HG03097 (cell line): Measurements from ENCODE around the gene SKAP2.

Experiments used
- ATAC-seq: cut with Tn5 transposase; IDR thresholded peaks from one replicate; pipeline ENCODE4 v1.9.1; 2021; ENCODE audit not compliant: unreplicated experiment, low FRiP score

SKAP2 gene

DNA sequence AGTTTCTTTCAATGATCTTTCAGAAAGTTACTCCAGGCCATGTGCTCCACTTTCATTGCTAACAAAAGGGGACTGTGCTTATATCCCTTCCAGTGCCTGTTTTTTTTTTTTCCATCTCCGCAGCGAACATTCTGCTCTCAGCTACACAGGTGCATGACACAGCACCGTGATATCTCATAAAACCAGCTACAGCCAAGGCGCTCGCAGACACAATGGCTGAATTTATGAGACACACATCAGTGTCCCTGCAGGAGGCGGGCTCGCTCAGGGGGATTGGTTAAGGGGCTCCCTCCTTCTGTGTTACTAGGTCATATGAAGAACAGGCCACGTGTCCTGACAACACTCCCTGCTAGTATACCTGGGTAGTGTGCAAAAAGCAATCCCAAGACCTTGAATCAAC lies 245.5 kb downstream of the SKAP2 start:
- no peak for ATAC-seq

DNA sequence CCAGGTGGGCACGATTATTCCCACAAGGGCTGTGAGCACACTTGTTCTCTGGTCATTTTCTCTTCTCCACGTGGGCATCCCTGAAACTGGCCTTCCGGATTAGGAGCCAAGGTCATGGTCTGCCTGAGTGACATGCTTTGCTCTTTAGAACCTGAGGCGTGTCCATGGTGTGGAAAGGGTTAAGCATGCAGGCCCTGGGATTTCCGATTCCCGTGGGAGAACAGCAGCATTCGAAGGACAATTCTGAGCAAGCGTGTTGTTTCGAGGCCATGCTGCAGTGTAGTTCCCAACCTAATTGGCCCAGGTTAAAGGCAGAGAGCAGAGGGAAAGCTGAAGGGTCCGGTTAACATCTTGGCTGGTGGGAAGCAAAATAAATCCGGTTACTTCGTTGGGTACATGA lies 245.9 kb downstream of the SKAP2 start:
- no peak for ATAC-seq
